SW480 (cell line): ENCODE data around the gene C1orf56.

ENCODE experiments used
- DNase-seq: peaks from one replicate; pipeline ENCODE4 v3.0.0-alpha.2; 2016; ENCODE audit warnings: low spot score

Gene C1orf56

GRCh38 chr1:151024540-151025146 is 22.9 kb upstream of the C1orf56 start:
- DNase-seq: peak; percentile 52

DNA sequence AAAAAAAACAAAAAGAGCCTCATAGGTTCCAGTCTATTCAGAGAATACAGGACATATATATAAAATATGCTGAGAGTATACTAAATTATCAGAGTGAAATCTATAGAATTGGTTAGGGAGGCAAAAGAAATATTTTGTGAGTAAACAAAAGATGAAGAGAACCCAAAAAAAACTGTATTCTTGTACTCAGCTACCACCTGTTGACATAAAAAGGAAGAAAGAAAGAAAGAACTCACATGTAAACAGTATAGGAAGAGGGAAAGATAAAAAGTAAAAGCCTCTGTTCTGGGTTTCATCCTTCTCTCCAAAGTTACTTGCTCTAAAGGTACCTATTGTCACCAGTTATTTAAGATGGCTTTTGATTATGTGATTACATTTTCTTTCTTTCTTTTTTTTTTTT is 21.1 kb upstream of the C1orf56 start:
- DNase-seq: no peak

- no peak for DNase-seq
Observed at GRCh38 chr1:151032164-151032563, 15.4 kb upstream of the C1orf56 start.

- DNase-seq: no peak
Observed at GRCh38 chr1:151035167-151035566, 12.4 kb upstream of the C1orf56 start.

GRCh38 chr1:151036356-151036755 is 11.2 kb upstream of the C1orf56 start, which contains the start of gene BNIPL:
BNIPL (plus strand) TSS chr1:151036586; CDS start chr1:151036726, 140 bp downstream.
- DNase-seq: no peak

DNA sequence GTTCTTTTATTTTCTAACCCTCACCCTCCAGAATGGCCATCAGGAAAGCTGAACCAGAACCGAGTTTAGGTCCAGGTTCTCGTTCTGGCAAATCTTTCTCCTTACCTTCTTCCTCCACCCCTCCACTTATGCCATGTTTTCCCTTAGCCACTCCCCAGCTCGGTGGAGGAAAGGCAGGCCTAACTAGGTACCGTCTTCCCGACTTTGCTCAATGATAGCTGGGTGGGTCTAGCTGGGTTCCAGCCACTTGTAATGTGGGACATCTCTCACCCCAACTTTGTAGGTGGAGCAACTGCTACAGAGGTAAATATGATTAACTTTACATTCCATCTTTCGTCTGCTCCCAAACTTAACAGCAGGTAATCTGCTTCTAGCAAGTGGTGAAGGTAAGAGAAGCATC is 10.5 kb upstream of the C1orf56 start:
- no peak for DNase-seq

- no peak for DNase-seq
Observed at GRCh38 chr1:151039521-151039920, 8.0 kb upstream of the C1orf56 start.

GRCh38 chr1:151043163-151043562 is 4.4 kb upstream of the C1orf56 start:
- no peak for DNase-seq

GRCh38 chr1:151047925-151048644 is 534 bp downstream of the C1orf56 start:
- DNase-seq: peak; percentile 72

- DNase-seq: no peak
Observed at GRCh38 chr1:151048645-151049032, 1.1 kb downstream of the C1orf56 start.

DNA sequence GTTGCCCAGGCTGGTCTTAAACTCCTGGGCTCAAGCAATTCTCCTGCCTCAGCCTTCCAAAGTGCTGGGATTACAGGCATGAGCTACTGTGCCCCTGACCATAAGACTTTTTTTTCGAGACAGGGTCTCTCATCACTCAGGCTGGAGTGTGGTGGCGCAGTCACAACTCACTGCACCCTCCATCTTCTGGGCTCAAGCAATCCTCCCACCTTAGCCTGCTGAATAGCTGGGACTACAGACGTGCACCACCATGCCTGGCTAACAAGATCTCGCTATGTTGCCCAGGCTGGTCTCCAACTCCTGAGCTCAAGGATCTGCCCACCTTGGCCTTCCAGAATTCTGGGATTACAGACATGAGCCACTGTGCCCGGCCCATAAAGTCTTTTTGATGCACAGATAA is 1.9 kb downstream of the C1orf56 start:
- DNase-seq: no peak

DNA sequence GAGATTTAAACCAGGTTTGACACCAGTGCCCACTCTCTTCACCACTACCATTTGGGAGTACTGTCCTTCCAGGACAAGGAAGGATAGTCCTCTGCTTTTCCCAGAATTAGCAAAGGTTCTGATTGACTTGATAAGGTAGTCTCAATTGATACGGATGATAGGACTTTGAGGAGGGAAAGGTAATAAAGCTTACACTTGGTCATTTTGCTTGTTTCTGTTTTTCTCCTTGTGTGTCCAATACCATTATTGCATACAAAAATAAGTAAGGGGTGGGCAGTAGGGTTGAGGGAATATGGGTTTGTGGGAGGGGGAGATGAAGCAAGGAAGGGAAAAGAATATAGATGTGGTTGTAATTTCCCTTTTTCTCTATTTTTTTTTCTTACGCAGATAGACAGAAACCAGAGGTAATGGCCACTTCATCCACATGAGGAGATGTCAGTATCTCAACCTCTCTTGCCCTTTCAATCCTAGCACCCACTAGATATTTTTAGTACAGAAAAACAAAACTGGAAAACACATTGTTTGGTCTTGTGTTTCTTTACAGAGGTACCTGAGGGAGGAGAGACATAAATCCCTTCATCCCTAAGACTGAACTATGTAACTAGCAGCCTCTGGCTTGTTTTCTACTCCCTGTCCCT is 2.6 kb downstream of the C1orf56 start:
- DNase-seq: no peak

GRCh38 chr1:151051356-151052009 is 3.9 kb downstream of the C1orf56 start:
- no peak for DNase-seq

DNA sequence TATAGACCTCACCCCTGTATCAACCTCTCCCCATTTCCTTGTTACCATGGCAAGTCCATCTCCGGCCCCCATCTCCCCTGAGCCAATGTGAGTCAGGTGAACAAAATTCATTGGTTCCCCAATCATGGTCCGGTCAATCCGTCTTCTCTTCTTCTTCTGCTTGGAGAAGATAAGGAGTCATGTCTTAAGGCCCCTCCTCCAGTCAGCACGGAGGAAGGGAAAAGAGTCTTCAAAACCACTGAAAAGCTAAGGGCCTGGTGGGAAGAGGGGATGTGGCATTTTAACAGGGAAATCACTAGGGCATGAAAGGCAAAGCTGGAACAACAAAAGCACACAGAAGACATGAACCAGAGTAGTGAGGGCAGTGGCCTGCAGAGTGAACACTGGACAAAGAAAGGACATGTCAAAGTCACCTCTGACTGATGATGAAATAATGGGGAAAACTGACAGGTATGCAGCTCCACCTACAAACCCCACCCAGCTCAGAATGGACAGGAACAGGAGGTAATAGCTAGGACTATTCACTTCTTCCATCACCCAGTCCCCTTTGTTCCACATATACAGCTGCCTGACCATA is 7.5 kb downstream of the C1orf56 start:
- DNase-seq: peak; percentile 61

GRCh38 chr1:151055581-151055980 is 8.0 kb downstream of the C1orf56 start:
- no peak for DNase-seq

- DNase-seq: no peak
Observed at GRCh38 chr1:151056149-151056548, 8.6 kb downstream of the C1orf56 start.

DNA sequence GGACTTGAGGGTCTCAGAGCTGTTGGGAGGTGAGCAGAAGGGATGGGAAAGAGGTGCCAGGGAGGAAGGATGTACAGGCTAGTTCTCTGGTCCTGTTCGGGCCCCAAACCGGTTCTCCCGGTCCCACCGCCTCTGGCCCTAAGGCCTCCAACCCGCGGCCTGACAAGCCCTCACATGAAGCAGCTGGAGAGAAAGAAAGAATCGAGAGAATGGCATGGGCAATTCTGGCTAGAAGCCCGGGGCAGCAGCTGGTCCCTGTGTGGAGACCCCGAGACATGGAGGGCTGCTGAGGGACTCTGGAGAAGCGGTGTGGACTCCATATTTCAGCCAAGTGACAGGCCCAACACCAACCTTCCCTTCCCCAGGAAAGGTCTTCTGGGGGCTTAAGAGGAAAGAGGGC is 11.1 kb downstream of the C1orf56 start:
- no peak for DNase-seq

- peak; percentile 83 for DNase-seq
Observed at GRCh38 chr1:151059109-151060006, 11.8 kb downstream of the C1orf56 start, which contains the start of gene CDC42SE1. CDC42SE1 (minus strand) TSS chr1:151059622; CDS start chr1:151055730, 3,892 bp downstream.

GRCh38 chr1:151060007-151060656 is 12.6 kb downstream of the C1orf56 start, which contains the start of gene MLLT11:
MLLT11 (plus strand) TSS chr1:151060397; CDS start chr1:151067225, 6,828 bp downstream.
- DNase-seq: peak; percentile 54

- DNase-seq: no peak
Observed at GRCh38 chr1:151060657-151061421, 13.3 kb downstream of the C1orf56 start.
